Right lobe of liver (tissue), 6 donors: Measurements from ENCODE around the gene GIMAP7. TPM values are rescaled to one million over a fixed set of nuclear protein-coding genes. Genes with fewer than 3 reads are reported as not detected.

Experiments used
- ATAC-seq, 4 donors: fragments of 200-7000 bp; cut with Tn5 transposase; one replicate each; pipeline ENCODE4 v1.9.1; 2020; ENCODE audit warnings: mild to moderate bottlenecking in 4 of 4, moderate library complexity in 4 of 4
- DNase-seq, 3 donors: peaks; one replicate each; pipeline ENCODE4 v3.0.0-alpha.2; 2020
- H3K27ac ChIP-seq, 3 donors: fragments of 200-600 bp; one replicate each; pipeline ENCODE4 v1.8.0; 2022
- H3K27me3 ChIP-seq, 2 donors: fragments of 200-600 bp; one replicate each; pipeline ENCODE4 v1.8.0; 2022
- H3K36me3 ChIP-seq, 4 donors: fragments of 200-600 bp; sonication (generic) in 1 of 4; one replicate each; pipeline versions ENCODE4 v1.5.1 to v1.8.0; 2017 to 2022; ENCODE audit warnings: control low read depth in 1 of 4
- H3K4me1 ChIP-seq, 4 donors: fragments of 200-600 bp; sonication (generic) in 1 of 4; one replicate each; pipeline versions ENCODE4 v1.5.1 to v1.8.0; 2017 to 2022; ENCODE audit warnings: control low read depth in 1 of 4
- H3K4me3 ChIP-seq, 3 donors: fragments of 200-600 bp; one replicate each; pipeline ENCODE4 v1.8.0; 2022
- H3K9me3 ChIP-seq, 4 donors: fragments of 200-600 bp; sonication (generic) in 1 of 4; one replicate each; pipeline versions ENCODE4 v1.5.1 to v1.8.0; 2017 to 2022; ENCODE audit warnings: control low read depth in 1 of 4
- POLR2A ChIP-seq: fragments of 450-650 bp; IDR thresholded peaks from one replicate; pipeline ENCODE4 v1.6.1; 2017; ENCODE audit warnings: antibody characterized with exemption, mild to moderate bottlenecking
- WGBS: methylation state at CpG from one replicate; pipeline ENCODE4 v1.1.6; 2018; ENCODE audit warnings: low coverage, low lambda C conversion rate; ENCODE audit not compliant: insufficient coverage; ENCODE audit errors: missing lambda C conversion rate; 5-methylcytosine and 5-hydroxymethylcytosine counted together
- intact Hi-C, 2 donors: fragments of 100-400 bp; cut with DNase I; formaldehyde crosslinking; loops; one replicate each; pipeline versions ENCODE4 v1.11.2 to v1.14.1; 2022
- total RNA-seq, 6 experiments: library from RNA; depleted of rRNA in 2 of 6; stranded (reverse); fragments of >200 nt in 2 of 6; fragmentation: NEBNext Ultra II Directional in 3 of 6; extraction: Animal tissue kit (Norgen Biotek cat#: 25700) in 3 of 6; gene quantifications; one replicate each; pipeline versions ENCODE4 v1.1.0 to v1.2.4, GENCODE V29; 2016 to 2023
- TF ChIP-seq, protein P1 (sequence below), 4 donors: fragments of 200-600 bp in 3 of 4; fragments of 450-650 bp in 1 of 4; IDR thresholded peaks; one replicate each; pipeline versions ENCODE4 v1.5.1 to v1.8.0; 2016 to 2022; ENCODE audit warnings: antibody characterized with exemption in 4 of 4, mild to moderate bottlenecking in 2 of 4
- donor health status: DM: no; HTN: yes; CAD: no.
- donor health status: DM: no; HTN: no; CAD: no.
- donor health status: DM: no; HTN: no; CAD: no.
- donor health status: DM: no; HTN: yes; CAD: no.
- donor health status: DM: no; HTN: yes; CAD: no.

The GIMAP7 gene
- total RNA-seq, 6 experiments from 2014 or later = 2.6 to 9.1 (median 6.0) TPM

DNA sequence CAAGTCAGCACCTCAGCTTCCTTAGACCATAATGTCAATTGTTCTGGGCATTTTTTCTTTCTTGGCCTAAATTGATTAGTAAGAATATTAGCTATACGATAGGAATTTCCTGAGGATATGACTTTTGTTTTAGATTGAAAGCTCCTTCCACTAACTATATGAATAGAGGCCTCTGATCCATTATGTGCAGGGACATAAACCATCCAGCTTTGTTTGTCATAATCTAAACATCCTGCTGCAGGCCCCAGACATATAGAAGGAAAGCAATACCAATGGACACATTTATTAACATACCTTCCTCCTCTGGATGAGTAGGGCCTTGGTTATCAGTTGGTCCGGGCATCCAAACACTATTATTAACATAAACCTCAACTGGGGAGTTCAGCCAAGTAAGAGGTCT, 48.2 kb downstream of the GIMAP7 start:
- no peak for ATAC-seq
- Histone ChIP-seq H3K4me1 (no peaks in the 10 kb centered on the region), H3K9me3 (no peaks in the 10 kb centered on the region), H3K27me3 (no peaks in the 10 kb centered on the region), H3K4me3 (no peak overlapping the region), H3K36me3 (no peaks in the 10 kb centered on the region), H3K27ac (no peak overlapping the region)
- no peak for DNase-seq
- intact Hi-C loops = no loop called here
- WGBS = 31% methylated on average over 2 of the region's 2 CpGs
- no peak for TF ChIP-seq POLR2A
- TF ChIP-seq, protein P1, sequence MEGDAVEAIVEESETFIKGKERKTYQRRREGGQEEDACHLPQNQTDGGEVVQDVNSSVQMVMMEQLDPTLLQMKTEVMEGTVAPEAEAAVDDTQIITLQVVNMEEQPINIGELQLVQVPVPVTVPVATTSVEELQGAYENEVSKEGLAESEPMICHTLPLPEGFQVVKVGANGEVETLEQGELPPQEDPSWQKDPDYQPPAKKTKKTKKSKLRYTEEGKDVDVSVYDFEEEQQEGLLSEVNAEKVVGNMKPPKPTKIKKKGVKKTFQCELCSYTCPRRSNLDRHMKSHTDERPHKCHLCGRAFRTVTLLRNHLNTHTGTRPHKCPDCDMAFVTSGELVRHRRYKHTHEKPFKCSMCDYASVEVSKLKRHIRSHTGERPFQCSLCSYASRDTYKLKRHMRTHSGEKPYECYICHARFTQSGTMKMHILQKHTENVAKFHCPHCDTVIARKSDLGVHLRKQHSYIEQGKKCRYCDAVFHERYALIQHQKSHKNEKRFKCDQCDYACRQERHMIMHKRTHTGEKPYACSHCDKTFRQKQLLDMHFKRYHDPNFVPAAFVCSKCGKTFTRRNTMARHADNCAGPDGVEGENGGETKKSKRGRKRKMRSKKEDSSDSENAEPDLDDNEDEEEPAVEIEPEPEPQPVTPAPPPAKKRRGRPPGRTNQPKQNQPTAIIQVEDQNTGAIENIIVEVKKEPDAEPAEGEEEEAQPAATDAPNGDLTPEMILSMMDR (IDR thresholded peaks at IDR 0.05) = no peak

DNA sequence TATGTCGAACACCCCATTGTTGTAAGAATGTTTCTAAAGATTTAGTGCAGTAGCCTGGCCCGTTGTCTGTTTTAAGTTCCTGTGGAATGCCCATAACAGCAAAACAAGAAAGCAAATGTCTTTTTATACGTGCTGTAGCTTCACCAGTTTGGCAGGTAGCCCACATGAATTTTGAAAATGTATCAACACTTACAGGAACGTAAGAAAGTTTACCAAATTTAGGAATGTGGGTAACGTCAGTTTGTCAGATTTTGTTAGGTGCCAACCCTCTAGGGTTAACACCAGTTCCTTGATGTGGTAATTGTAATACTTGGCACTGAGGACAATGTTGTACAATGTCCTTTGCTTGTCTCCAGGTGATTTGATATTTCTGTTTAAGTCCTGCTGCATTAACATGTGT, 49.3 kb downstream of the GIMAP7 start:
- Histone ChIP-seq H3K27ac (no peak overlapping the region), H3K4me1 (no peaks in the 10 kb centered on the region), H3K36me3 (no peaks in the 10 kb centered on the region), H3K27me3 (no peaks in the 10 kb centered on the region), H3K4me3 (no peak overlapping the region), H3K9me3 (no peaks in the 10 kb centered on the region)
- TF ChIP-seq, protein P1 (IDR thresholded peaks at IDR 0.05) = no peak
- TF ChIP-seq POLR2A = no peak
- DNase-seq = no peak
- 55% methylated on average over 5 of the region's 5 CpGs for WGBS
- no peak for ATAC-seq
- intact Hi-C loops = no loop called here

DNA sequence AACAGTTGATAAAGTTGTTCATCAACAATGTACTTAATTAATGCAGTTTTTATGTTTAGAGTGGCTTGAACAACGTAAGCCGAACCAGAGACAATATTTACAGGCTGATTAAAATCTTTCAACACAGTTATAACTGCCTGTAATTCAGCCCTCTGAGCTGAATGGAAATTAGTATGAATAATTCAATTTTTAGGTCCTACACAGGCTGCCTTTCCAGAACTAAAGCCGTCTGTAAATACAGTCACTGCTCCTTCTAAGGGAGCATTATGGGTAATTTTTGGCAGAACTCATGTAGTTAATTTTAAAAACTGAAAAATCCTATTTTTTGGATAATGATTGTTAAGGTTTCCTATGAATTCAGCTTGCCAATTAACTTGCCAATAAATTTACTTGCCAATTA, 49.9 kb downstream of the GIMAP7 start:
- WGBS = 32% methylated on average over 3 of the region's 3 CpGs
- no peak for DNase-seq
- H3K27ac ChIP-seq = no peak overlapping the region
- no peaks in the 10 kb centered on the region for H3K27me3 ChIP-seq
- intact Hi-C loops = no loop called here
- H3K36me3 ChIP-seq = no peaks in the 10 kb centered on the region
- H3K4me1 ChIP-seq = no peaks in the 10 kb centered on the region
- no peak for ATAC-seq
- TF ChIP-seq, protein P1 (IDR thresholded peaks at IDR 0.05) = no peak
- no peak for TF ChIP-seq POLR2A
- H3K4me3 ChIP-seq = no peak overlapping the region
- H3K9me3 ChIP-seq = no peaks in the 10 kb centered on the region

DNA sequence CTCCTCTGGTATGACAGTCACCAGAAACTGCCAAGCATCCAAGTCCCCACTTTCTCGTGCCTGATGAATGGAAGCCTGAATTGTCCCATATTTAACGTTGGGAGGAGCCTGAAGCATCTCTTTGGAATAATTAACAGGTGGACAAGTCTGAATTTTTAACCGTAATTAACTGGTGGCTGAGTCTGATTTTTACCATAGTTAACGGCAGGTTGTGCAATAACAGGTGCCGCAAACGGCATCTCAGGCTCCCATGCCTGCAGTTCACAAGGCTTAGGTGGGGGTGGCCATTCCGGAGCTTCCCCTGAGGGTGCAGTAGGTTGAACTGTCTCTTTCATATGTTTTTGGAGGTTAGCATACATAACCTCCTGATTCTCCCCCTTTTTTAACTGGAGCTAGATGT, 50.6 kb downstream of the GIMAP7 start:
- no peak overlapping the region for H3K4me3 ChIP-seq
- H3K4me1 ChIP-seq = no peaks in the 10 kb centered on the region
- H3K36me3 ChIP-seq = no peaks in the 10 kb centered on the region
- intact Hi-C loops = no loop called here
- WGBS = 50% methylated on average over 3 of the region's 7 CpGs
- ATAC-seq (no peak), DNase-seq (no peak)
- no peak overlapping the region for H3K27ac ChIP-seq
- no peaks in the 10 kb centered on the region for H3K9me3 ChIP-seq
- TF ChIP-seq POLR2A = no peak
- TF ChIP-seq, protein P1 (IDR thresholded peaks at IDR 0.05) = no peak
- H3K27me3 ChIP-seq = no peaks in the 10 kb centered on the region

DNA sequence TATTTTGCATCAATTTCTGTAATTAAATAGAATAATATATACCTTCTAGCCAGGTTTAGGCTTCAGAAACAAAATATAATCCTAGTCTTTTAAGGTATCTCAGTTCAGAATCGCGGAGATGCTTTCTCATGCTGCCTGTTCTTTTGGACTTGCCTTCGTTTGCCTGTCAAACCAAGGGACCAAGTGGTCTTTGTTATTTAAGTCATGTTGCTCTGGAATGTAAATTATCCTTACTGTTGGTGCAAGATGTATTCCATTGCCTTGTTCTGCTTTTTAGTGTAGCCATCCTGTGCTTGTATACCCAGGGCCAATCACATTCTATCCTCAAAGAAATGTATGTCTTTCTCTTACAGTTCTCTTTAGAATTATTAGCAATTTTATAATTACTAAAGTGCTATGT, 51.5 kb downstream of the GIMAP7 start:
- Histone ChIP-seq H3K27me3 (no peaks in the 10 kb centered on the region), H3K27ac (no peak overlapping the region), H3K36me3 (no peaks in the 10 kb centered on the region), H3K4me3 (no peak overlapping the region), H3K4me1 (no peaks in the 10 kb centered on the region), H3K9me3 (no peaks in the 10 kb centered on the region)
- DNase-seq (no peak), ATAC-seq (no peak)
- TF ChIP-seq POLR2A = no peak
- TF ChIP-seq, protein P1 (IDR thresholded peaks at IDR 0.05) = no peak
- intact Hi-C loops = no loop called here
- WGBS = 74% methylated on average over 3 of the region's 3 CpGs
